HCT116 (cell line): ENCODE results near the gene FSHR.

Experiments used
- CBX3 ChIP-seq: IDR thresholded peaks from 2 replicates; pipeline ENCODE4 v1.6.1; 2012; ENCODE audit warnings: low read depth
- CEBPB ChIP-seq: IDR thresholded peaks from 2 replicates; pipeline ENCODE4 v1.6.1; 2012; ENCODE audit warnings: low read depth
- EZH2 ChIP-seq: fragments of 200-600 bp; sonication (generic); IDR thresholded peaks from 2 replicates; pipeline ENCODE4 v1.6.1; 2017; ENCODE audit warnings: antibody characterized with exemption, mixed run types
- EZH2phosphoT487 ChIP-seq: fragments of 200-600 bp; IDR thresholded peaks from 2 replicates; pipeline ENCODE4 v1.6.1; 2018; ENCODE audit warnings: antibody characterized with exemption, borderline replicate concordance
- POLR2A ChIP-seq: IDR thresholded peaks from 2 replicates; pipeline ENCODE4 v1.7.0; 2011; ENCODE audit warnings: borderline replicate concordance; ENCODE audit not compliant: insufficient read depth, insufficient read length; ENCODE audit errors: extremely low read depth
- RAD21 ChIP-seq: IDR thresholded peaks from 2 replicates; pipeline ENCODE4 v1.6.1; 2012; ENCODE audit warnings: low read depth, mild to moderate bottlenecking
- REST ChIP-seq: IDR thresholded peaks from 2 replicates; pipeline ENCODE4 v1.6.1; 2012; ENCODE audit warnings: low read depth
- SP1 ChIP-seq: IDR thresholded peaks from 2 replicates; pipeline ENCODE4 v1.6.1; 2012; ENCODE audit warnings: low read depth
- YY1 ChIP-seq: IDR thresholded peaks from 2 replicates; pipeline ENCODE4 v1.6.1; 2011; ENCODE audit warnings: low read length, low read depth, moderate library complexity, mild to moderate bottlenecking; ENCODE audit not compliant: insufficient replicate concordance; ENCODE audit errors: extremely low read depth
- TF ChIP-seq, protein P1 (sequence below), 3 experiments: fragments of 200-600 bp in 1 of 3; sonication (generic) in 1 of 3; IDR thresholded peaks in 2 of 3; conservative IDR thresholded peaks in 1 of 3; 2 replicates each; pipeline ENCODE4 v1.5.1; 2012 to 2017; ENCODE audit warnings: low read depth in 2 of 3, low read length in 2 of 3, antibody characterized with exemption in 1 of 3, borderline replicate concordance in 1 of 3, control low read depth in 1 of 3, mild to moderate bottlenecking in 1 of 3, mixed read lengths in 1 of 3, mixed run types in 1 of 3, moderate library complexity in 1 of 3; ENCODE audit not compliant: insufficient read depth in 1 of 3
- TF ChIP-seq, protein P2 (sequence below): IDR thresholded peaks from 2 replicates; pipeline ENCODE4 v1.6.1; 2012

- TF ChIP-seq, protein P1, sequence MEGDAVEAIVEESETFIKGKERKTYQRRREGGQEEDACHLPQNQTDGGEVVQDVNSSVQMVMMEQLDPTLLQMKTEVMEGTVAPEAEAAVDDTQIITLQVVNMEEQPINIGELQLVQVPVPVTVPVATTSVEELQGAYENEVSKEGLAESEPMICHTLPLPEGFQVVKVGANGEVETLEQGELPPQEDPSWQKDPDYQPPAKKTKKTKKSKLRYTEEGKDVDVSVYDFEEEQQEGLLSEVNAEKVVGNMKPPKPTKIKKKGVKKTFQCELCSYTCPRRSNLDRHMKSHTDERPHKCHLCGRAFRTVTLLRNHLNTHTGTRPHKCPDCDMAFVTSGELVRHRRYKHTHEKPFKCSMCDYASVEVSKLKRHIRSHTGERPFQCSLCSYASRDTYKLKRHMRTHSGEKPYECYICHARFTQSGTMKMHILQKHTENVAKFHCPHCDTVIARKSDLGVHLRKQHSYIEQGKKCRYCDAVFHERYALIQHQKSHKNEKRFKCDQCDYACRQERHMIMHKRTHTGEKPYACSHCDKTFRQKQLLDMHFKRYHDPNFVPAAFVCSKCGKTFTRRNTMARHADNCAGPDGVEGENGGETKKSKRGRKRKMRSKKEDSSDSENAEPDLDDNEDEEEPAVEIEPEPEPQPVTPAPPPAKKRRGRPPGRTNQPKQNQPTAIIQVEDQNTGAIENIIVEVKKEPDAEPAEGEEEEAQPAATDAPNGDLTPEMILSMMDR (IDR thresholded peaks at IDR 0.05 in 2 of 3, conservative IDR thresholded peaks at IDR 0.05 in 1 of 3; ENCODE audit: borderline replicate concordance in 1 of 3, insufficient read depth in 1 of 3, low read depth in 2 of 3, low read length in 2 of 3) = no peak
- TF ChIP-seq CEBPB (no peak), YY1 (no peak), EZH2 (no peak), REST (no peak), SP1 (no peak), POLR2A (no peak), RAD21 (no peak), EZH2phosphoT487 (no peak), CBX3 (no peak)
- TF ChIP-seq, protein P2, sequence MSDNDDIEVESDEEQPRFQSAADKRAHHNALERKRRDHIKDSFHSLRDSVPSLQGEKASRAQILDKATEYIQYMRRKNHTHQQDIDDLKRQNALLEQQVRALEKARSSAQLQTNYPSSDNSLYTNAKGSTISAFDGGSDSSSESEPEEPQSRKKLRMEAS = no peak
These were observed 169.4 kb downstream of the FSHR start for GRCh38 chr2:48984922-48985321.
